Psoas muscle (tissue), 8 donors: ENCODE results near the gene ZNF490. TPM values are rescaled to one million over a fixed set of nuclear protein-coding genes. Genes with fewer than 3 reads are reported as not detected.

ENCODE experiments used
- ATAC-seq, 4 donors: fragments of 200-7000 bp; cut with Tn5 transposase; one replicate each; pipeline ENCODE4 v1.9.1; 2020; ENCODE audit warnings: moderate library complexity in 3 of 4, mild to moderate bottlenecking in 2 of 4
- DNase-seq, 2 donors: peaks; one replicate each; pipeline ENCODE4 v3.0.0-alpha.2; 2020
- H3K27ac ChIP-seq: fragments of 200-600 bp; one replicate; pipeline ENCODE4 v1.8.0; 2022
- H3K27me3 ChIP-seq, 3 donors: fragments of 200-600 bp in 1 of 3; one replicate each; pipeline versions ENCODE4 v1.6.1 to v1.8.0; 2013 to 2022; ENCODE audit warnings: low read length in 2 of 3, mild to moderate bottlenecking in 2 of 3, moderate library complexity in 1 of 3; ENCODE audit not compliant: insufficient read depth in 3 of 3
- H3K36me3 ChIP-seq, 2 donors: fragments of 200-600 bp in 1 of 2; one replicate each; pipeline versions ENCODE4 v1.6.1 to v1.8.0; 2013 to 2022; ENCODE audit warnings: low read depth in 1 of 2, mild to moderate bottlenecking in 1 of 2, moderate library complexity in 1 of 2; ENCODE audit not compliant: insufficient read depth in 1 of 2
- H3K4me1 ChIP-seq: fragments of 200-600 bp; one replicate; pipeline ENCODE4 v1.8.0; 2022
- H3K4me3 ChIP-seq: fragments of 200-600 bp; one replicate; pipeline ENCODE4 v1.8.0; 2022; ENCODE audit warnings: mild to moderate bottlenecking
- H3K9me3 ChIP-seq: fragments of 200-600 bp; one replicate; pipeline ENCODE4 v1.8.0; 2022
- CTCF ChIP-seq: fragments of 200-600 bp; IDR thresholded peaks from one replicate; pipeline ENCODE4 v1.8.0; 2022; ENCODE audit warnings: antibody characterized with exemption
- WGBS, 3 donors: extraction: QIAGEN DNeasy Blood & Tissue Kit; methylation state at CpG; one replicate each; pipeline versions ENCODE4 v1.1.6 to v1.1.7; 2013; 5-methylcytosine and 5-hydroxymethylcytosine counted together
- intact Hi-C, 2 donors: fragments of 100-400 bp; cut with DNase I; formaldehyde crosslinking; loops; one replicate each; pipeline versions ENCODE4 v1.11.0 to v1.14.2; 2022
- polyA plus RNA-seq, 3 donors: library from polyadenylated mRNA; stranded (reverse); fragments of 200-250 nt; gene quantifications; one replicate each; pipeline ENCODE4 v1.2.3, GENCODE V29; 2013
- total RNA-seq, 4 donors: library from RNA; stranded (reverse); fragmentation: NEBNext Ultra II Directional in 2 of 4; extraction: Animal tissue kit (Norgen Biotek cat#: 25700) in 2 of 4; gene quantifications; one replicate each; pipeline versions ENCODE4 v1.2.1 to v1.2.4, GENCODE V29; 2021 to 2023
- donor health status: healthy with polysubstance abuse.
- donor health status: DM: no; HTN: no; CAD: no; lungs with moderate emphysema.
- donor health status: Bipolar disorder and iron deficiency.
- donor health status: healthy.
- donor health status: DM: yes; HTN: yes; CAD: no.
- donor health status: DM: no; HTN: no; CAD: no.
- donor health status: DM: no; HTN: no; CAD: no.
- donor health status: DM: yes; HTN: yes; CAD: no.

Gene ZNF490
- total and polyA plus RNA-seq, 7 donors = 0.17 to 4.9 (median 1.8) TPM

GRCh38 chr19:12652219-12652618, 41.6 kb upstream of the ZNF490 start:
- no peak for TF ChIP-seq CTCF
- WGBS, 3 donors = 89 to 90% (median 89%) methylated on average over 6 of the region's 6 CpGs
- Histone ChIP-seq H3K9me3 (no peaks in the 10 kb centered on the region), H3K4me1 (peaks cover 10% of the 10 kb centered on the region), H3K36me3 (peaks cover 5 to 51% of the 10 kb centered on the region in 2 donors), H3K27me3 (no peaks in the 10 kb centered on the region), H3K4me3 (no peak overlapping the region), H3K27ac (no peak overlapping the region)
- ATAC-seq = no peak
- intact Hi-C loops = no loop called here
- no peak for DNase-seq

- intact Hi-C loops = no loop called here
- 94 to 96% (median 95%) methylated on average over 10 of the region's 10 CpGs for WGBS, 3 donors
- Histone ChIP-seq H3K4me1 (peaks cover 10% of the 10 kb centered on the region), H3K27ac (no peak overlapping the region), H3K27me3 (no peaks in the 10 kb centered on the region), H3K9me3 (no peaks in the 10 kb centered on the region), H3K4me3 (no peak overlapping the region), H3K36me3 (peaks cover 0 to 30% of the 10 kb centered on the region in 2 donors)
- no peak for TF ChIP-seq CTCF
- ATAC-seq = no peak
- DNase-seq = no peak
Observed at GRCh38 chr19:12649941-12650340, 39.3 kb upstream of the ZNF490 start.

- intact Hi-C loops = no loop called here
- H3K4me1 ChIP-seq = peaks cover 10% of the 10 kb centered on the region
- TF ChIP-seq CTCF = no peak
- 7 to 15% (median 7%) methylated on average over 29 of the region's 29 CpGs for WGBS, 3 donors
- no peaks in the 10 kb centered on the region for H3K9me3 ChIP-seq
- no peaks in the 10 kb centered on the region for H3K27me3 ChIP-seq
- ATAC-seq (peak; percentile 17 to 62 (median 58)), DNase-seq (no peak)
- H3K36me3 ChIP-seq = peaks cover 0 to 14% of the 10 kb centered on the region in 2 donors
- H3K27ac ChIP-seq = no peak overlapping the region
- H3K4me3 ChIP-seq = peak overlapping the region; percentile 56
Observed at GRCh38 chr19:12648088-12648487, 37.5 kb upstream of the ZNF490 start.

- Histone ChIP-seq H3K4me3 (peak overlapping the region; percentile 56), H3K9me3 (no peaks in the 10 kb centered on the region), H3K4me1 (peaks cover 10% of the 10 kb centered on the region), H3K36me3 (peaks cover 0 to 14% of the 10 kb centered on the region in 2 donors), H3K27ac (no peak overlapping the region), H3K27me3 (no peaks in the 10 kb centered on the region)
- WGBS, 3 donors = 8 to 12% (median 11%) methylated on average over 23 to 31 of the region's 31 CpGs
- no peak for TF ChIP-seq CTCF
- DNase-seq (peak; percentile 71 to 88), ATAC-seq (peak; percentile 90 to 96 (median 94))
- intact Hi-C loops = no loop called here
Observed at GRCh38 chr19:12647490-12648071, 37.0 kb upstream of the ZNF490 start.

GRCh38 chr19:12647047-12647446, 36.4 kb upstream of the ZNF490 start:
- no peak overlapping the region for H3K27ac ChIP-seq
- TF ChIP-seq CTCF = no peak
- 70 to 75% (median 71%) methylated on average over 8 of the region's 8 CpGs for WGBS, 3 donors
- intact Hi-C loops = no loop called here
- DNase-seq = no peak
- no peaks in the 10 kb centered on the region for H3K27me3 ChIP-seq
- ATAC-seq = peak in 2 of 4 donors; percentile 4 to 16
- peaks cover 10% of the 10 kb centered on the region for H3K4me1 ChIP-seq
- no peak overlapping the region for H3K4me3 ChIP-seq
- H3K9me3 ChIP-seq = no peaks in the 10 kb centered on the region
- H3K36me3 ChIP-seq = peaks cover 0 to 12% of the 10 kb centered on the region in 2 donors
